K562 (cell line): ENCODE results near the gene SMARCA4. TPM values are rescaled to one million over a fixed set of nuclear protein-coding genes. Genes with fewer than 3 reads are reported as not detected.

Source experiments
- ATAC-seq: fragments of 200-7000 bp; cut with Tn5 transposase; 3 replicates; pipeline ENCODE4 v1.9.1; 2020; ENCODE audit warnings: moderate library complexity
- BruUV-seq: library from RNA; stranded (reverse); fragments of 400-500 nt; replicated peaks from 2 replicates; lab custom pipeline; 2021; lab: Mats Ljungman, UMichigan
- CTCF ChIA-PET: fragments of 300-600 bp; formaldehyde crosslinking; extraction: SDS; loops from one replicate; lab custom pipeline; 2021; ENCODE audit warnings: low intra/inter-chr PET ratio; lab: Yijun Ruan, JAX
- POLR2A ChIA-PET: fragments of 300-600, 350-650 bp; sonication (Branson Sonifier 250); formaldehyde crosslinking; extraction: SDS; loops from one replicate; lab custom pipeline; 2021; ENCODE audit warnings: antibody characterized with exemption, inconsistent platforms; lab: Yijun Ruan, JAX
- DNase-seq, 4 experiments: peaks; one replicate each; pipeline versions ENCODE4 v3.0.0 to v3.0.0-alpha.2; 2011 to 2018; ENCODE audit warnings: low spot score in 3 of 4, mixed read lengths in 3 of 4; ENCODE audit errors: extremely low read depth in 1 of 4
- FAIRE-seq: peaks from 2 replicates; lab custom pipeline; 2011; peaks lifted over from hg19 to GRCh38; lab: Jason Lieb, UNC
- H2AFZ ChIP-seq: 2 replicates; pipeline ENCODE4 v1.6.0; 2011; ENCODE audit warnings: low read depth, low read length, control low read depth, inconsistent platforms
- H3K27ac ChIP-seq: fragments of 200-600 bp; 3 replicates; pipeline ENCODE4 v1.8.0; 2011; ENCODE audit warnings: low read depth, mild to moderate bottlenecking, control low read depth, inconsistent platforms, low read length, moderate library complexity, mixed read lengths; ENCODE audit errors: extremely low read depth
- H3K27me3 ChIP-seq, 2 experiments: fragments of 300-600 bp in 1 of 2; 2 replicates in 1 of 2; 3 replicates in 1 of 2; pipeline versions ENCODE4 v1.6.0 to v1.8.0; 2011; ENCODE audit warnings: inconsistent platforms in 2 of 2, low read length in 2 of 2, mild to moderate bottlenecking in 1 of 2, mixed read lengths in 1 of 2, moderate library complexity in 1 of 2; ENCODE audit not compliant: control insufficient read depth in 2 of 2, insufficient read depth in 2 of 2
- H3K36me3 ChIP-seq: fragments of 300-600 bp; 3 replicates; pipeline ENCODE4 v1.8.0; 2011; ENCODE audit warnings: mild to moderate bottlenecking, low read length, inconsistent platforms; ENCODE audit not compliant: control insufficient read depth, insufficient read depth
- H3K4me1 ChIP-seq, 2 experiments: fragments of 200-600 bp in 1 of 2; replicated peaks in 1 of 2; 2 replicates in 1 of 2; 3 replicates in 1 of 2; pipeline versions ENCODE4 v1.5.1 to v1.8.0; 2011; ENCODE audit warnings: inconsistent platforms in 2 of 2, low read length in 2 of 2, mild to moderate bottlenecking in 1 of 2, mixed read lengths in 1 of 2, moderate library complexity in 1 of 2; ENCODE audit not compliant: control insufficient read depth in 2 of 2, insufficient read depth in 2 of 2
- H3K4me2 ChIP-seq: 2 replicates; pipeline ENCODE4 v1.6.1; 2011; ENCODE audit warnings: low read length, control low read depth, inconsistent platforms, mixed read lengths; ENCODE audit not compliant: insufficient read depth
- H3K4me3 ChIP-seq: fragments of 200-600 bp; sonication (generic), shearing (Covaris generic); 2 replicates; pipeline ENCODE4 v1.5.1; 2016; ENCODE audit warnings: control low read depth, inconsistent platforms
- H3K79me2 ChIP-seq: fragments of 200-600 bp; 3 replicates; pipeline ENCODE4 v1.8.0; 2011; ENCODE audit warnings: low read length, inconsistent platforms; ENCODE audit not compliant: control insufficient read depth, insufficient read depth
- H3K9ac ChIP-seq, 2 experiments: 2 replicates each; pipeline versions ENCODE4 v1.6.0 to v1.6.1; 2011; ENCODE audit warnings: low read depth in 2 of 2, low read length in 2 of 2, control low read depth in 1 of 2, inconsistent platforms in 1 of 2, mild to moderate bottlenecking in 1 of 2, mixed read lengths in 1 of 2; ENCODE audit not compliant: insufficient read depth in 1 of 2
- H3K9me1 ChIP-seq: one replicate; pipeline ENCODE4 v1.6.0; 2011; ENCODE audit warnings: inconsistent platforms, mild to moderate bottlenecking, low read length, moderate library complexity; ENCODE audit not compliant: control insufficient read depth, insufficient read depth
- H3K9me3 ChIP-seq: replicated peaks from 2 replicates; pipeline ENCODE4 v1.5.1; 2011; ENCODE audit warnings: low read depth, low read length, inconsistent platforms; ENCODE audit not compliant: control insufficient read depth, insufficient read depth
- H4K20me1 ChIP-seq: replicated peaks from 2 replicates; pipeline ENCODE4 v1.6.1; 2011; ENCODE audit warnings: low read length, inconsistent platforms, mixed read lengths; ENCODE audit not compliant: control insufficient read depth, insufficient read depth
- CXXC5 ChIP-seq: fragments of 250-450 bp; sonication (Bioruptor Pico); IDR thresholded peaks from 2 replicates; pipeline ENCODE4 v1.8.0; 2022; ENCODE audit warnings: inconsistent platforms, mild to moderate bottlenecking, moderate library complexity
- MAFG ChIP-seq: fragments of 450-650 bp; conservative IDR thresholded peaks from 2 replicates; pipeline ENCODE4 v1.6.1; 2016; ENCODE audit warnings: missing genetic modification characterization, missing compliant biosample characterization
- MCM5 ChIP-seq: fragments of 450-650 bp; IDR thresholded peaks from 2 replicates; pipeline ENCODE4 v1.6.1; 2016; ENCODE audit warnings: low read depth
- POLR2G ChIP-seq: fragments of 200-400 bp; formaldehyde crosslinking; IDR thresholded peaks from 2 replicates; pipeline ENCODE4 v1.6.1; 2017; ENCODE audit warnings: low read depth, mild to moderate bottlenecking, antibody characterized with exemption, low read length, moderate library complexity
- ZNF184 ChIP-seq: sonication (generic); formaldehyde crosslinking; IDR thresholded peaks from 2 replicates; pipeline ENCODE4 v1.5.0; 2020; ENCODE audit warnings: missing genetic modification reagents
- ZZZ3 ChIP-seq: fragments of 450-650 bp; IDR thresholded peaks from 2 replicates; pipeline ENCODE4 v1.6.1; 2016; ENCODE audit warnings: antibody characterized with exemption, mild to moderate bottlenecking, moderate library complexity
- WGBS: fragments of 100-300 bp; shearing (Covaris generic); methylation state at CpG from one replicate; pipeline ENCODE4 v1.1.6; 2016; ENCODE audit warnings: low coverage, mixed read lengths; ENCODE audit not compliant: insufficient coverage; ENCODE audit errors: missing lambda C conversion rate; 5-methylcytosine and 5-hydroxymethylcytosine counted together
- in situ Hi-C: fragments of 300-500 bp; cut with MboI; formaldehyde crosslinking; loops from 4 replicates; pipeline ENCODE4 v1.15.0; 2018; ENCODE audit warnings: inconsistent platforms, mixed read lengths
- intact Hi-C: fragments of 100-400 bp; cut with micrococcal nuclease; formaldehyde crosslinking; loops from 2 replicates; pipeline ENCODE4 v1.14.2; 2022
- polyA plus RNA-seq, 8 experiments: library from polyadenylated mRNA; depleted of rRNA in 4 of 8; stranded (reverse) in 5 of 8; unstranded in 3 of 8; fragments of >200 nt; fragmentation: Nextera tagmentation in 2 of 8; fragmentation: Illumina TruSeq in 1 of 8; extraction: Ambion mirVana in 2 of 8; extraction: Trizol in 1 of 8; gene quantifications; 2 replicates each; pipeline versions ENCODE4 v1.2.1 to v1.2.3, GENCODE V29; 2011 to 2014; ENCODE audit warnings: inconsistent platforms in 1 of 8, missing spikeins in 1 of 8
- total RNA-seq, 7 experiments: library from RNA; depleted of rRNA in 6 of 7; stranded (reverse); fragments of >200 nt in 6 of 7; fragmentation: Illumina TruSeq in 2 of 7; extraction: Trizol in 2 of 7; gene quantifications; 2 replicates each; pipeline versions ENCODE4 v1.2.1 to v1.2.3, GENCODE V29; 2011 to 2021; ENCODE audit warnings: low replicate concordance in 1 of 7

SMARCA4 gene
- total and polyA plus RNA-seq, 9 of the 15 experiments (the other 6 are each of a cell fraction or from before 2014, with no cell fraction given): 19.3 to 207 (median 52.1) TPM

- no peak for TF ChIP-seq ZNF184
- TF ChIP-seq MAFG (tag): no peak
Measured at GRCh38 chr19:10986301-10987127, 25.7 kb downstream of the SMARCA4 start (continued).

GRCh38 chr19:10987571-10988297 lies 26.9 kb downstream of the SMARCA4 start:
- in situ Hi-C loops: no loop called here
- POLR2A ChIA-PET: interaction anchor here (0.6 kb wide), 1 partner anchor 128 kb away, joined by 3 read pairs; no protein-coding TSS in a partner anchor

More at GRCh38 chr19:10987571-10988297, 26.9 kb downstream of the SMARCA4 start:
- Histone ChIP-seq H3K4me3 (no peak overlapping the region), H4K20me1 (no peaks in the 10 kb centered on the region), H3K4me2 (no peak overlapping the region), H3K4me1 (peaks cover 0 to 3% of the 10 kb centered on the region in 2 experiments; a peak in 1 of 5 replicates), H3K36me3 (peaks cover 82% of the 10 kb centered on the region; the same call in 2 of the 3 replicates), H3K27ac (no peak overlapping the region), H3K9me3 (no peaks in the 10 kb centered on the region), H3K9ac (peak overlapping the region in 1 of 2 experiments; percentile 26; a peak in 1 of 4 replicates), H2AFZ (no peak overlapping the region), H3K9me1 (no peaks in the 10 kb centered on the region), H3K79me2 (peaks cover 22% of the 10 kb centered on the region), H3K27me3 (no peaks in the 10 kb centered on the region)
- 96% methylated on average over 24 of the region's 32 CpGs for WGBS
- FAIRE-seq (no peak), DNase-seq (peak in 1 of 4 experiments; percentile 11), ATAC-seq (no peak)
- no TSS peak for BruUV-seq
- TF ChIP-seq CXXC5 (no peak), ZZZ3 (no peak), POLR2G (peak; percentile 39; the same call in 1 of the 2 replicates), MCM5 (no peak)
- CTCF ChIA-PET: no interaction called here
- intact Hi-C loops: no loop called here
